ENCODE data around the gene SF3A2.

DNA sequence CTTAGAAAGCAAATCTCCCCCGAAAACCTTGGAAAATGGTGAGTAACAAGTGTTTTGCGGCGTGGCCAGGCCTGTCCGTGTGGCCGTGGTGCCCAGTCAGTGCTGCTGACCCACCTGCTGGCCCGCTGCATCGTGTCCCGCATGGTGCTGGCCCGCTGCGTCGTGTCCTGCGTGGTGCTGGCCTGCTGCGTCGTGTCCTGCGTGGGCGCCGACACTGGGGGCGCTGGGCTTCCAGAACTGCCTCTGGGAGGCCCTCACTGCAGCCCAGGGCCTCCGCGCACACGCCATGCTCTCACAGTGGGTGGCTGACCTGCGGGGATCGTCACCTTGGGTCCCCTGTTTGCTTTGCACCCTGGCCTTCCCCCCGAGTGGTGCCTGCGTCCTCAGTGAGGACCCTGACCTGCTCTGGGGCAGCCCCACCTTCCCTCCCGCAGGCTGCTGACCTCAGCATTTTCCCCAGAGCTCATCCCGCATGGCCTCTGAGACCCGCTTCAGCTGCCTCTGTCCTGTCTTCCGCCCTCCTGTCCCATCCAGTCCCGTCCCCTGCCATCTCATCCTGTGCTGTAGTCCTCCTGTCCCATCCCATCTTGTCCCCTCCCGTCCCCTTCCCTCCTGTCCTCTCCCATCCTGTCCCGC lies 11.1 kb upstream of the SF3A2 start:
- TF ChIP-seq, protein P1, sequence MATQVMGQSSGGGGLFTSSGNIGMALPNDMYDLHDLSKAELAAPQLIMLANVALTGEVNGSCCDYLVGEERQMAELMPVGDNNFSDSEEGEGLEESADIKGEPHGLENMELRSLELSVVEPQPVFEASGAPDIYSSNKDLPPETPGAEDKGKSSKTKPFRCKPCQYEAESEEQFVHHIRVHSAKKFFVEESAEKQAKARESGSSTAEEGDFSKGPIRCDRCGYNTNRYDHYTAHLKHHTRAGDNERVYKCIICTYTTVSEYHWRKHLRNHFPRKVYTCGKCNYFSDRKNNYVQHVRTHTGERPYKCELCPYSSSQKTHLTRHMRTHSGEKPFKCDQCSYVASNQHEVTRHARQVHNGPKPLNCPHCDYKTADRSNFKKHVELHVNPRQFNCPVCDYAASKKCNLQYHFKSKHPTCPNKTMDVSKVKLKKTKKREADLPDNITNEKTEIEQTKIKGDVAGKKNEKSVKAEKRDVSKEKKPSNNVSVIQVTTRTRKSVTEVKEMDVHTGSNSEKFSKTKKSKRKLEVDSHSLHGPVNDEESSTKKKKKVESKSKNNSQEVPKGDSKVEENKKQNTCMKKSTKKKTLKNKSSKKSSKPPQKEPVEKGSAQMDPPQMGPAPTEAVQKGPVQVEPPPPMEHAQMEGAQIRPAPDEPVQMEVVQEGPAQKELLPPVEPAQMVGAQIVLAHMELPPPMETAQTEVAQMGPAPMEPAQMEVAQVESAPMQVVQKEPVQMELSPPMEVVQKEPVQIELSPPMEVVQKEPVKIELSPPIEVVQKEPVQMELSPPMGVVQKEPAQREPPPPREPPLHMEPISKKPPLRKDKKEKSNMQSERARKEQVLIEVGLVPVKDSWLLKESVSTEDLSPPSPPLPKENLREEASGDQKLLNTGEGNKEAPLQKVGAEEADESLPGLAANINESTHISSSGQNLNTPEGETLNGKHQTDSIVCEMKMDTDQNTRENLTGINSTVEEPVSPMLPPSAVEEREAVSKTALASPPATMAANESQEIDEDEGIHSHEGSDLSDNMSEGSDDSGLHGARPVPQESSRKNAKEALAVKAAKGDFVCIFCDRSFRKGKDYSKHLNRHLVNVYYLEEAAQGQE (IDR thresholded peaks at IDR 0.05; ENCODE audit: unreplicated experiment), result no peak
- TF ChIP-seq, protein P2, sequence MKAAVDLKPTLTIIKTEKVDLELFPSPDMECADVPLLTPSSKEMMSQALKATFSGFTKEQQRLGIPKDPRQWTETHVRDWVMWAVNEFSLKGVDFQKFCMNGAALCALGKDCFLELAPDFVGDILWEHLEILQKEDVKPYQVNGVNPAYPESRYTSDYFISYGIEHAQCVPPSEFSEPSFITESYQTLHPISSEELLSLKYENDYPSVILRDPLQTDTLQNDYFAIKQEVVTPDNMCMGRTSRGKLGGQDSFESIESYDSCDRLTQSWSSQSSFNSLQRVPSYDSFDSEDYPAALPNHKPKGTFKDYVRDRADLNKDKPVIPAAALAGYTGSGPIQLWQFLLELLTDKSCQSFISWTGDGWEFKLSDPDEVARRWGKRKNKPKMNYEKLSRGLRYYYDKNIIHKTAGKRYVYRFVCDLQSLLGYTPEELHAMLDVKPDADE (IDR thresholded peaks at IDR 0.05), result no peak
- TF ChIP-seq EZH2 (IDR thresholded peaks at IDR 0.05; ENCODE audit: low read depth, unreplicated experiment) (no peak), POLR2AphosphoS5 (IDR thresholded peaks at IDR 0.05; ENCODE audit: low read depth) (no peak), STAT1 (IDR thresholded peaks at IDR 0.05; ENCODE audit: unreplicated experiment) (no peak), ZNF114 (CRISPR knock-in tag; IDR thresholded peaks at IDR 0.05) (no peak), CREB1 (CRISPR knock-in tag; IDR thresholded peaks at IDR 0.05; ENCODE audit: low read depth) (no peak)
- TF ChIP-seq, protein P3, sequence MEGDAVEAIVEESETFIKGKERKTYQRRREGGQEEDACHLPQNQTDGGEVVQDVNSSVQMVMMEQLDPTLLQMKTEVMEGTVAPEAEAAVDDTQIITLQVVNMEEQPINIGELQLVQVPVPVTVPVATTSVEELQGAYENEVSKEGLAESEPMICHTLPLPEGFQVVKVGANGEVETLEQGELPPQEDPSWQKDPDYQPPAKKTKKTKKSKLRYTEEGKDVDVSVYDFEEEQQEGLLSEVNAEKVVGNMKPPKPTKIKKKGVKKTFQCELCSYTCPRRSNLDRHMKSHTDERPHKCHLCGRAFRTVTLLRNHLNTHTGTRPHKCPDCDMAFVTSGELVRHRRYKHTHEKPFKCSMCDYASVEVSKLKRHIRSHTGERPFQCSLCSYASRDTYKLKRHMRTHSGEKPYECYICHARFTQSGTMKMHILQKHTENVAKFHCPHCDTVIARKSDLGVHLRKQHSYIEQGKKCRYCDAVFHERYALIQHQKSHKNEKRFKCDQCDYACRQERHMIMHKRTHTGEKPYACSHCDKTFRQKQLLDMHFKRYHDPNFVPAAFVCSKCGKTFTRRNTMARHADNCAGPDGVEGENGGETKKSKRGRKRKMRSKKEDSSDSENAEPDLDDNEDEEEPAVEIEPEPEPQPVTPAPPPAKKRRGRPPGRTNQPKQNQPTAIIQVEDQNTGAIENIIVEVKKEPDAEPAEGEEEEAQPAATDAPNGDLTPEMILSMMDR (conservative IDR thresholded peaks at IDR 0.05; ENCODE audit: low read depth in 2 of 2), result no peak

Measured in GM23338 (cell line).